Endothelial cell (in vitro differentiated cells): ENCODE results near the gene ZBTB20. TPM values are rescaled to one million over a fixed set of nuclear protein-coding genes. Genes with fewer than 3 reads are reported as not detected.

Experiments used
- DNase-seq: peaks from one replicate; pipeline ENCODE4 v3.0.0; 2021; ENCODE audit warnings: low spot score
- H3K27ac Mint-ChIP-seq: one replicate; pipeline ENCODE4 v1.8.0; 2021; ENCODE audit warnings: mixed read lengths, inconsistent platforms; ENCODE audit not compliant: unreplicated experiment
- H3K27me3 Mint-ChIP-seq: one replicate; pipeline ENCODE4 v1.8.0; 2021; ENCODE audit warnings: mild to moderate bottlenecking, moderate library complexity, mixed read lengths, inconsistent platforms; ENCODE audit not compliant: unreplicated experiment
- H3K36me3 Mint-ChIP-seq: one replicate; pipeline ENCODE4 v1.8.0; 2021; ENCODE audit warnings: mild to moderate bottlenecking, low read depth, mixed read lengths, inconsistent platforms; ENCODE audit not compliant: unreplicated experiment
- H3K4me1 Mint-ChIP-seq: one replicate; pipeline ENCODE4 v1.8.0; 2021; ENCODE audit warnings: mild to moderate bottlenecking, mixed read lengths, inconsistent platforms; ENCODE audit not compliant: unreplicated experiment
- H3K4me3 Mint-ChIP-seq: one replicate; pipeline ENCODE4 v1.8.0; 2021; ENCODE audit warnings: mild to moderate bottlenecking, mixed read lengths, inconsistent platforms; ENCODE audit not compliant: unreplicated experiment
- H3K9me3 Mint-ChIP-seq: one replicate; pipeline ENCODE4 v1.8.0; 2021; ENCODE audit warnings: mixed read lengths, inconsistent platforms; ENCODE audit not compliant: unreplicated experiment
- total RNA-seq: library from RNA; stranded (reverse); fragmentation: NEBNext Ultra II Directional; extraction: Animal tissue kit (Norgen Biotek cat#: 25700); gene quantifications from one replicate; pipeline ENCODE4 v1.2.1, GENCODE V29; 2021; ENCODE audit not compliant: unreplicated experiment
- TF ChIP-seq, protein P1 (sequence below): fragments of 200-600 bp; sonication (generic); IDR thresholded peaks from one replicate; pipeline ENCODE4 v1.5.0; 2021; ENCODE audit warnings: antibody characterized with exemption; ENCODE audit not compliant: unreplicated experiment

The ZBTB20 gene
- total RNA-seq, 1 donor from 2014 or later: 4.2 TPM

- H3K27me3 Mint-ChIP-seq: no peaks in the 10 kb centered on the region
- TF ChIP-seq, protein P1, sequence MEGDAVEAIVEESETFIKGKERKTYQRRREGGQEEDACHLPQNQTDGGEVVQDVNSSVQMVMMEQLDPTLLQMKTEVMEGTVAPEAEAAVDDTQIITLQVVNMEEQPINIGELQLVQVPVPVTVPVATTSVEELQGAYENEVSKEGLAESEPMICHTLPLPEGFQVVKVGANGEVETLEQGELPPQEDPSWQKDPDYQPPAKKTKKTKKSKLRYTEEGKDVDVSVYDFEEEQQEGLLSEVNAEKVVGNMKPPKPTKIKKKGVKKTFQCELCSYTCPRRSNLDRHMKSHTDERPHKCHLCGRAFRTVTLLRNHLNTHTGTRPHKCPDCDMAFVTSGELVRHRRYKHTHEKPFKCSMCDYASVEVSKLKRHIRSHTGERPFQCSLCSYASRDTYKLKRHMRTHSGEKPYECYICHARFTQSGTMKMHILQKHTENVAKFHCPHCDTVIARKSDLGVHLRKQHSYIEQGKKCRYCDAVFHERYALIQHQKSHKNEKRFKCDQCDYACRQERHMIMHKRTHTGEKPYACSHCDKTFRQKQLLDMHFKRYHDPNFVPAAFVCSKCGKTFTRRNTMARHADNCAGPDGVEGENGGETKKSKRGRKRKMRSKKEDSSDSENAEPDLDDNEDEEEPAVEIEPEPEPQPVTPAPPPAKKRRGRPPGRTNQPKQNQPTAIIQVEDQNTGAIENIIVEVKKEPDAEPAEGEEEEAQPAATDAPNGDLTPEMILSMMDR: no peak
Measured at GRCh38 chr3:114608293-114608692, 538.8 kb downstream of the ZBTB20 start.

DNA sequence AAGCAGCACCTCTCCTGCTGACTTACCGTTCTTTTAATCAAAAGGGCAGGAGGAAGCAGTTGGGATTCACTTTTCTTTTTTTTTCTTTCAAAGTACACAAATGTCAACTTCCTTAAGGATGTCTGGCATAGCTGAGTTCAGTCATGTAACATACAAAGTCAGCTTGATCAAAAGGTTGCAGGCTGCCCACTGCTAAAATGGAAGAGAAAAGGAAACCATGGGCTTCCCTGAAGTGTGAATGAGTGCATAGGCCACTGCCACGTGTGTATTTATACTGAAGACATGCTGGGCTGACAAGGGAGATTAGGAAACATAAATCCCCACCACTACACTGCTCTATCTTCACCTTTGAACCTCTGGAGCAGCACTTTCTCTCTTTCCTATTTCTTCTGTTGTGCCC lies 540.8 kb downstream of the ZBTB20 start:
- Mint-ChIP-seq H3K4me1 (peaks cover 17% of the 10 kb centered on the region), H3K36me3 (no peaks in the 10 kb centered on the region), H3K27ac (peak overlapping the region; percentile 27), H3K27me3 (no peaks in the 10 kb centered on the region), H3K9me3 (no peaks in the 10 kb centered on the region), H3K4me3 (no peak overlapping the region)
- TF ChIP-seq, protein P1: no peak
- DNase-seq: no peak

More at GRCh38 chr3:114608293-114608692, 538.8 kb downstream of the ZBTB20 start:
- no peaks in the 10 kb centered on the region for H3K36me3 Mint-ChIP-seq
- DNase-seq: no peak
- no peak overlapping the region for H3K4me3 Mint-ChIP-seq
- no peak overlapping the region for H3K27ac Mint-ChIP-seq
- no peaks in the 10 kb centered on the region for H3K9me3 Mint-ChIP-seq
- H3K4me1 Mint-ChIP-seq: peaks cover 17% of the 10 kb centered on the region

GRCh38 chr3:114600571-114600970 lies 546.5 kb downstream of the ZBTB20 start:
- DNase-seq: no peak
- Mint-ChIP-seq H3K4me3 (no peak overlapping the region), H3K4me1 (peaks cover 2% of the 10 kb centered on the region), H3K27me3 (no peaks in the 10 kb centered on the region), H3K9me3 (no peaks in the 10 kb centered on the region), H3K27ac (no peak overlapping the region), H3K36me3 (no peaks in the 10 kb centered on the region)
- TF ChIP-seq, protein P1: no peak

DNA sequence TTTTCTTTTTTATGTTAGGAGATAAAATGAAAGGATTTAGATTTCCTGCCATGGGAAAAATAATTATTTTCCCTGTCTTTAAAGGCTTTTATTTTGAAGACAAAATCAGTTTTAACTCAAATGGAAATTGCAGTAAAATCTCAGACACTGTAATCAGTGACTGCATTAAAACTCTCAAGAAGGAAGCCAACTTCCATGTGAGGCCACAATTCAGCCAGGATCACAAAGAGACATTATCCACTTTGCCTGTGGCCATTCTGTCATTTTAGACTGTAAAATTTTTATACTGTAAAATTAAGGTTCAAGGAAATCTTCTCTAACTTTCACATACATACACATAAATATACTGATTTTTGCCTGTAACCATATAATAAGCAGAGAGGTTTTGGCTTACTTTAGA lies 549.2 kb downstream of the ZBTB20 start:
- no peaks in the 10 kb centered on the region for H3K36me3 Mint-ChIP-seq
- no peaks in the 10 kb centered on the region for H3K4me1 Mint-ChIP-seq
- no peaks in the 10 kb centered on the region for H3K27me3 Mint-ChIP-seq
- TF ChIP-seq, protein P1: no peak
- H3K9me3 Mint-ChIP-seq: no peaks in the 10 kb centered on the region
- no peak for DNase-seq
- no peak overlapping the region for H3K4me3 Mint-ChIP-seq
- H3K27ac Mint-ChIP-seq: no peak overlapping the region

- H3K4me1 Mint-ChIP-seq: no peaks in the 10 kb centered on the region
- no peak overlapping the region for H3K27ac Mint-ChIP-seq
- no peak overlapping the region for H3K4me3 Mint-ChIP-seq
- DNase-seq: no peak
- TF ChIP-seq, protein P1: no peak
- H3K27me3 Mint-ChIP-seq: no peaks in the 10 kb centered on the region
- no peaks in the 10 kb centered on the region for H3K9me3 Mint-ChIP-seq
- no peaks in the 10 kb centered on the region for H3K36me3 Mint-ChIP-seq
Measured at GRCh38 chr3:114597012-114597411, 550.1 kb downstream of the ZBTB20 start.
